Heart right ventricle (tissue), 16 donors: Measurements from ENCODE around the gene ZNF486. TPM values are rescaled to one million over a fixed set of nuclear protein-coding genes. Genes with fewer than 3 reads are reported as not detected.
"Not testable (repeated sequence)": the region's sequence is repeated elsewhere in the genome, so short reads cannot be mapped to it uniquely, and the experiment has no call there.

Experiments
- ATAC-seq, 8 donors: fragments of 200-7000 bp; cut with Tn5 transposase; one replicate each; pipeline ENCODE4 v1.9.1; 2020; ENCODE audit warnings: mild to moderate bottlenecking in 8 of 8, moderate library complexity in 8 of 8, moderate number of reproducible peaks in 1 of 8
- DNase-seq, 2 donors: peaks; one replicate each; pipeline ENCODE4 v3.0.0-alpha.2; 2020
- H3K27ac ChIP-seq, 10 donors: fragments of 200-600 bp; sonication (generic) in 2 of 10; one replicate each; pipeline versions ENCODE4 v1.5.0 to v1.8.0; 2020 to 2022; ENCODE audit warnings: mild to moderate bottlenecking in 3 of 10
- H3K27me3 ChIP-seq, 7 donors: fragments of 200-600 bp; one replicate each; pipeline ENCODE4 v1.8.0; 2021 to 2022; ENCODE audit warnings: mild to moderate bottlenecking in 2 of 7
- H3K36me3 ChIP-seq, 9 donors: fragments of 200-600 bp; sonication (generic) in 1 of 9; one replicate each; pipeline versions ENCODE4 v1.5.0 to v1.8.0; 2020 to 2022; ENCODE audit warnings: mild to moderate bottlenecking in 2 of 9
- H3K4me1 ChIP-seq, 9 donors: fragments of 200-600 bp; sonication (generic) in 1 of 9; one replicate each; pipeline versions ENCODE4 v1.5.0 to v1.8.0; 2020 to 2022; ENCODE audit warnings: mild to moderate bottlenecking in 4 of 9
- H3K4me3 ChIP-seq, 10 donors: fragments of 200-600 bp; sonication (generic) in 2 of 10; one replicate each; pipeline versions ENCODE4 v1.5.0 to v1.8.0; 2020 to 2022; ENCODE audit warnings: mild to moderate bottlenecking in 7 of 10, moderate library complexity in 2 of 10
- H3K9me3 ChIP-seq, 11 donors: fragments of 200-600 bp in 10 of 11; sonication (generic) in 2 of 11; one replicate each; pipeline versions ENCODE4 v1.5.0 to v1.8.0; 2013 to 2022; ENCODE audit warnings: mild to moderate bottlenecking in 2 of 11, control low read depth in 1 of 11, moderate library complexity in 1 of 11
- CTCF ChIP-seq, 9 donors: fragments of 200-600 bp; sonication (generic) in 2 of 9; IDR thresholded peaks; one replicate each; pipeline versions ENCODE4 v1.5.0 to v1.8.0; 2021 to 2022; ENCODE audit warnings: antibody characterized with exemption in 9 of 9, mild to moderate bottlenecking in 5 of 9, moderate library complexity in 1 of 9
- WGBS, 2 donors: extraction: QIAGEN DNeasy Blood & Tissue Kit; methylation state at CpG; one replicate each; pipeline ENCODE4 v1.1.7; 2013; ENCODE audit warnings: inconsistent platforms in 1 of 2; 5-methylcytosine and 5-hydroxymethylcytosine counted together
- intact Hi-C, 10 donors: fragments of 100-400 bp; cut with DNase I; formaldehyde crosslinking; loops; one replicate each; pipeline versions ENCODE4 v1.11.1 to v1.14.2; 2022
- polyA plus RNA-seq, 2 donors: library from polyadenylated mRNA; stranded (reverse); fragments of 200-250 nt; gene quantifications; one replicate each; pipeline ENCODE4 v1.2.3, GENCODE V29; 2013
- total RNA-seq, 10 donors: library from RNA; stranded (reverse); fragmentation: NEBNext Ultra II Directional in 3 of 10; extraction: Animal tissue kit (Norgen Biotek cat#: 25700) in 3 of 10; gene quantifications; one replicate each; pipeline versions ENCODE4 v1.2.1 to v1.2.4, GENCODE V29; 2021 to 2023
- donor health status: Arrhythmogenic right ventricular cardiomyopathy.
- donor health status: ischemic (EF 13 %, LVEDD 7.1; RV severe dilation, severe dysfunction).
- donor health status: healthy with polysubstance abuse.
- donor health status: DM: no; HTN: yes; CAD: no.
- donor health status: DM: no; HTN: no; CAD: no.
- donor health status: ischemic (EF 25% LVEDD 6.9; RV normal size, moderate dysfunction).
- donor health status: ischemic (EF 25% LVEDD 5.7; RV mildly dilated, moderate dysfunction).
- donor health status: healthy.
- donor health status: DM: yes; HTN: yes; CAD: no.
- donor health status: Ischemic cardiomyopathy.
- donor health status: ischemic (EF 35%, LVEDD 5.7; RV mildly dilated, moderate dysfunction).
- donor health status: nonischemic (EF 11% LVEDD 7.7; RV severe dilation, severe dysfunction).
- donor health status: DM: yes; HTN: yes; CAD: no.
- donor health status: PGD.
- donor health status: ischemic (EF 29% LVEDD 5.4; RV normal size, mild dysfunction).
- donor health status: nonischemic (EF 23%, LVEDD 6.1; RV moderate dilation, normal function).

ZNF486 gene
- total and polyA plus RNA-seq, 12 donors: 1.0 to 2.6 (median 2.2) TPM

DNA sequence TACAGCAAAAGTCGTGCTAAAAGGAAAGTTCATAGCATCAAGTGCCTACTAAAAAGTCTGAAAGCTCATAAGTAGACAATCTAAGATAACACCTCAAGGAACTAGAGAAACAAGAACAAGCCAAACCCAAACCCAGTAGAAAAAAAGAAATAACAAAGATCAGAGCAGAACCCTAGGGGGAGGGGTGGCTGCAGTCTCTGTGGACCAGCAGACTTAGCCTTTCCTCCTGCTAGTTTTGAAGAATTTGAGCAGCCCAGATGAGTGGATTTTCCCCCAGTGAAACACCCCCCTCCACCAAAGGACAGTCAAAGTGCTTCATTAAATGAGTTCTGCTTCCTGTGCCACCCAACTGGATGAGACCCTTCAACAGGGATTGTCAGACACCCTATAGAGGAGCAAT lies 2.6 kb upstream of the ZNF486 start:
- ATAC-seq (no peak), DNase-seq (no peak)
- no peak overlapping the region for H3K4me3 ChIP-seq
- peaks cover 0 to 17% (median 9%) of the 10 kb centered on the region in 9 donors for H3K4me1 ChIP-seq
- TF ChIP-seq CTCF (IDR thresholded peaks at IDR 0.05): no peak
- H3K9me3 ChIP-seq: peaks cover 0 to 22% (median 0%) of the 10 kb centered on the region in 11 donors
- whole genome bisulfite sequencing, 2 donors: 87 to 97% methylated on average over 1 of the region's 1 CpG
- H3K27me3 ChIP-seq: no peaks in the 10 kb centered on the region
- H3K27ac ChIP-seq: no peak overlapping the region
- intact Hi-C loops: loop anchor here in 3 of 10 donors (10.0 kb wide), 3 partner anchors 90 to 120 kb away; partner anchors contain the start of gene ZNF90 (in 1 of the 3)
- H3K36me3 ChIP-seq: peaks cover 0 to 4% (median 0%) of the 10 kb centered on the region in 9 donors

DNA sequence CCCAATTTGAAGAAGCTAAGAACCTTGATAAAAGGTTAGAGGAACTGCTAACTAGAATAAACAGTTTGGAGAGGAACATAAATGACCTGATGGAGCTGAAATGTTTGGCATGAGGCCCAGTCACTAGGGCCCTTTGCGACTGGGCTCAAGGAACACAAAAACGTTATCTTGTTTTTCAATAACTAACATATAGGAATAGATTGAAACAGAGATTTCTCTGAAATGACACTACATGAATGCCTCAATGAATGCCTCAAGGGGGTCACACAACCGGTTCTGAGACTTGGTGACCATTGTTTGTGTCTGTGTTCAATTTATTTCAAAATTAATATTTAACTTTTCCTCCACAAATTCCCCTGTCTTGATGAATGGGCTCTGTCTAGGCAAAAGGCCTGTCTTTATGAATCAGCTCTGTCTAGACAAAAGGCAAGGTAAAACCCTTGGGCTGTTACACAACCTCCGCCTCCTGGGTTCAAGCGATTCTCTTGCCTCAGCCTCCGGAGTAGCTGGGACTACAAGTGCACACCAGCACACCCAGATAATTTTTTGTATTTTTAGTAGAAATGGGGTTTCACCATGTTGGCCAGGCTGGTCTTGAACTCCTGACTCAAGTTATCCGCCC lies 932 bp upstream of the ZNF486 start:
- intact Hi-C loops: loop anchor here in 3 of 10 donors (10.0 kb wide), 3 partner anchors 91 to 121 kb away; partner anchors contain the start of gene ZNF90 (in 1 of the 3)
- ATAC-seq (no peak), DNase-seq (no peak)
- Histone ChIP-seq H3K4me1 (peaks cover 0 to 17% (median 9%) of the 10 kb centered on the region in 9 donors), H3K27me3 (no peaks in the 10 kb centered on the region), H3K4me3 (no peak overlapping the region), H3K36me3 (peaks cover 0 to 19% (median 0%) of the 10 kb centered on the region in 9 donors), H3K27ac (no peak overlapping the region), H3K9me3 (peaks cover 0 to 22% (median 0%) of the 10 kb centered on the region in 11 donors)
- TF ChIP-seq CTCF (IDR thresholded peaks at IDR 0.05): no peak
- WGBS, 2 donors: 75 to 85% methylated on average over 7 of the region's 7 CpGs

- TF ChIP-seq CTCF (IDR thresholded peaks at IDR 0.05): no peak
- H3K36me3 ChIP-seq: peaks cover 0 to 35% (median 0%) of the 10 kb centered on the region in 9 donors
- DNase-seq (no peak), ATAC-seq (peak in 2 of 8 donors; percentile 8 to 15)
- H3K4me3 ChIP-seq: peak overlapping the region; percentile 61 to 87 (median 76)
- H3K27me3 ChIP-seq: no peaks in the 10 kb centered on the region
- 8 to 12% methylated on average over 22 of the region's 22 CpGs for WGBS, 2 donors
- intact Hi-C loops: loop anchor here in 3 of 10 donors (10.0 kb wide), 3 partner anchors 93 to 123 kb away; partner anchors contain the start of gene ZNF90 (in 1 of the 3)
- H3K9me3 ChIP-seq: peaks cover 0 to 8% (median 0%) of the 10 kb centered on the region in 11 donors
- peak overlapping the region in 9 of 10 donors; percentile 54 to 87 (median 71) for H3K27ac ChIP-seq
- peaks cover 0 to 17% (median 9%) of the 10 kb centered on the region in 9 donors for H3K4me1 ChIP-seq
These were observed 673 bp downstream of the ZNF486 start for GRCh38 chr19:20167651-20168122.

DNA sequence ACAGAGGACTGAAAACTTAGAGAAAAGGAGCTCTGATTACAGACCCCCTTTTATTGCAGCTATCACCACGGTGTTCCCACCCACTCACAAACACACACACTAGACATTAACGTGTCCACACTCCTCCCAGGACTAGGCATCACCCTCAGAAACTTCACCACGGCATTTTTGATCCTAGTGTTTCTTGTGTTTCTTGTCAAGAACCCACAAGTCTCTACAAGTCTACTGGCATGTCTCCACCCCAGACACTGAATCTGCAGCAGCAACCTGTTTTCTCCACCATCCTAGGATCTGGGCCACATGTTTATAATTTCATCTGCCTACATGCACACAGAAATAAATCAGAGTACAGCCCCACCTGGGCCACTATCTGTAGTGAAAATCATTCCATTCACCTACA lies 4.3 kb downstream of the ZNF486 start:
- ATAC-seq: no peak
- no peaks in the 10 kb centered on the region for H3K27me3 ChIP-seq
- intact Hi-C loops: no loop called here
- H3K4me1 ChIP-seq: peaks cover 0 to 17% (median 9%) of the 10 kb centered on the region in 9 donors
- no peak for TF ChIP-seq CTCF (IDR thresholded peaks at IDR 0.05)
- no peak for DNase-seq
- no peak overlapping the region for H3K27ac ChIP-seq
- H3K9me3 ChIP-seq: peaks cover 0 to 10% (median 0%) of the 10 kb centered on the region in 11 donors
- H3K4me3 ChIP-seq: no peak overlapping the region
- H3K36me3 ChIP-seq: peaks cover 0 to 40% (median 0%) of the 10 kb centered on the region in 9 donors
- WGBS, 2 donors: 88 to 97% methylated on average over 3 of the region's 3 CpGs

DNA sequence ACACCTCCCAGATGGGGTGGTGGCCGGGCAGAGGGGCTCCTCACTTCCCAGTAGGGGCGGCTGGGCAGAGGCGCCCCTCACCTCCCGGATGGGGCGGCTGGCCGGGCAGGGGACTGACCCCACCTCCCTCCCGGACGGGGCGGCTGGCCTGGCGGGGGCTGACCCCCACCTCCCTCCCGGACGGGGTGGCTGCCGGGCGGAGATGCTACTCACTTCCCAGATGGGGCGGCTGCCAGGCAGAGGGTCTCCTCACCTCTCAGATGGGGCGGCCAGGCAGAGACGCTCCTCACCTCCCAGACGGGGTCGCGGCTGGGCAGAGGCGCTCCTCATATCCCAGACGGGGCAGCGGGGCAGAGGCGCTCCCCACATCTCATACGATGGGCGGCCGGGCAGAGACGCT lies 8.8 kb downstream of the ZNF486 start:
- H3K27me3 ChIP-seq, intact Hi-C loops, DNase-seq, H3K27ac ChIP-seq, H3K4me3 ChIP-seq, H3K4me1 ChIP-seq, ATAC-seq: not testable (repeated sequence)
- Histone ChIP-seq H3K36me3 (peaks cover 0 to 42% (median 0%) of the 10 kb centered on the region in 9 donors), H3K9me3 (peaks cover 0 to 25% (median 0%) of the 10 kb centered on the region in 11 donors)
- 94 to 98% methylated on average over 22 to 28 of the region's 28 CpGs for WGBS, 2 donors

GRCh38 chr19:20179956-20180355 lies 12.9 kb downstream of the ZNF486 start:
- ATAC-seq, DNase-seq, H3K4me3 ChIP-seq, intact Hi-C loops, H3K27me3 ChIP-seq, H3K27ac ChIP-seq, H3K4me1 ChIP-seq: not testable (repeated sequence)
- Histone ChIP-seq H3K9me3 (peaks cover 0 to 23% (median 0%) of the 10 kb centered on the region in 11 donors), H3K36me3 (peaks cover 0 to 22% (median 0%) of the 10 kb centered on the region in 9 donors)
